Lower leg skin (tissue), 4 donors: ENCODE results near the gene TNNI3. TPM values are rescaled to one million over a fixed set of nuclear protein-coding genes. Genes with fewer than 3 reads are reported as not detected.

Experiments used
- DNase-seq, 2 donors: peaks; one replicate each; pipeline ENCODE4 v3.0.0-alpha.2; 2019; ENCODE audit warnings: low spot score in 2 of 2
- H3K4me3 ChIP-seq: fragments of 200-600 bp; sonication (generic); 2 replicates; pipeline ENCODE4 v1.5.1; 2017; ENCODE audit warnings: mild to moderate bottlenecking, low read depth; ENCODE audit not compliant: poor library complexity, severe bottlenecking
- CTCF ChIP-seq, 3 donors: fragments of 450-650 bp; IDR thresholded peaks; one replicate each; pipeline ENCODE4 v1.5.1; 2016; ENCODE audit warnings: antibody characterized with exemption in 3 of 3, mild to moderate bottlenecking in 3 of 3, moderate library complexity in 2 of 3
- POLR2A ChIP-seq, 2 donors: fragments of 450-650 bp; IDR thresholded peaks; one replicate each; pipeline ENCODE4 v1.6.1; 2016 to 2017; ENCODE audit warnings: antibody characterized with exemption in 2 of 2, mild to moderate bottlenecking in 1 of 2, moderate library complexity in 1 of 2
- WGBS, 2 donors: methylation state at CpG; one replicate each; pipeline ENCODE4 v1.1.5; 2018; 5-methylcytosine and 5-hydroxymethylcytosine counted together
- intact Hi-C: fragments of 100-400 bp; cut with DNase I; formaldehyde crosslinking; loops from one replicate; pipeline ENCODE4 v1.15.0; 2023; ENCODE audit warnings: low total_unique reads
- total RNA-seq, 4 donors: library from RNA; depleted of rRNA; stranded (reverse); fragments of >200 nt; gene quantifications; one replicate each; pipeline ENCODE4 v1.1.0, GENCODE V29; 2016

TNNI3 gene
- total RNA-seq, 4 donors from 2014 or later: 1.4 to 2.8 TPM; not detected in 2

- DNase-seq: peak in 1 of 2 donors; percentile 89
Observed at GRCh38 chr19:55116859-55117662, 40.5 kb downstream of the TNNI3 start, which contains the start of gene PPP1R12C. Gene PPP1R12C (minus strand): TSS chr19:55117637. CDS start chr19:55117543, 94 bp downstream.

DNA sequence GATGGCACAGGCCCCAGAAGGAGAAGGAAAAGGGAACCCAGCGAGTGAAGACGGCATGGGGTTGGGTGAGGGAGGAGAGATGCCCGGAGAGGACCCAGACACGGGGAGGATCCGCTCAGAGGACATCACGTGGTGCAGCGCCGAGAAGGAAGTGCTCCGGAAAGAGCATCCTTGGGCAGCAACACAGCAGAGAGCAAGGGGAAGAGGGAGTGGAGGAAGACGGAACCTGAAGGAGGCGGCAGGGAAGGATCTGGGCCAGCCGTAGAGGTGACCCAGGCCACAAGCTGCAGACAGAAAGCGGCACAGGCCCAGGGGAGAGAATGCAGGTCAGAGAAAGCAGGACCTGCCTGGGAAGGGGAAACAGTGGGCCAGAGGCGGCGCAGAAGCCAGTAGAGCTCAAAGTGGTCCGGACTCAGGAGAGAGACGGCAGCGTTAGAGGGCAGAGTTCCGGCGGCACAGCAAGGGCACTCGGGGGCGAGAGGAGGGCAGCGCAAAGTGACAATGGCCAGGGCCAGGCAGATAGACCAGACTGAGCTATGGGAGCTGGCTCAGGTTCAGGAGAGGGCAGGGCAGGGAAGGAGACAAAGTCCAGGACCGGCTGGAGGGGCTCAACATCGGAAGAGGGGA, 41.2 kb downstream of the TNNI3 start:
- WGBS, 2 donors: 1% methylated on average over 25 of the region's 25 CpGs
- no peak for TF ChIP-seq CTCF (IDR thresholded peaks at IDR 0.05)
- intact Hi-C loops: no loop called here
- peak; percentile 69 to 95 for DNase-seq
- peak overlapping the region; percentile 81 for H3K4me3 ChIP-seq

More at GRCh38 chr19:55116859-55117662, 40.5 kb downstream of the TNNI3 start, which contains the start of gene PPP1R12C:
- TF ChIP-seq CTCF (IDR thresholded peaks at IDR 0.05) (no peak), POLR2A (IDR thresholded peaks at IDR 0.05) (no peak)
- WGBS, 2 donors: 0 to 1% methylated on average over 22 to 40 of the region's 97 CpGs
- peak within 1 kb of the TSS; percentile 81 for H3K4me3 ChIP-seq
- intact Hi-C loops: no loop called here

GRCh38 chr19:55115446-55116065, 42.0 kb downstream of the TNNI3 start:
- DNase-seq: no peak
- intact Hi-C loops: no loop called here
- TF ChIP-seq CTCF (IDR thresholded peaks at IDR 0.05): no peak
- no peak for TF ChIP-seq POLR2A (IDR thresholded peaks at IDR 0.05)
- no peak overlapping the region for H3K4me3 ChIP-seq
- WGBS, 2 donors: 54 to 60% methylated on average over 13 of the region's 13 CpGs

DNA sequence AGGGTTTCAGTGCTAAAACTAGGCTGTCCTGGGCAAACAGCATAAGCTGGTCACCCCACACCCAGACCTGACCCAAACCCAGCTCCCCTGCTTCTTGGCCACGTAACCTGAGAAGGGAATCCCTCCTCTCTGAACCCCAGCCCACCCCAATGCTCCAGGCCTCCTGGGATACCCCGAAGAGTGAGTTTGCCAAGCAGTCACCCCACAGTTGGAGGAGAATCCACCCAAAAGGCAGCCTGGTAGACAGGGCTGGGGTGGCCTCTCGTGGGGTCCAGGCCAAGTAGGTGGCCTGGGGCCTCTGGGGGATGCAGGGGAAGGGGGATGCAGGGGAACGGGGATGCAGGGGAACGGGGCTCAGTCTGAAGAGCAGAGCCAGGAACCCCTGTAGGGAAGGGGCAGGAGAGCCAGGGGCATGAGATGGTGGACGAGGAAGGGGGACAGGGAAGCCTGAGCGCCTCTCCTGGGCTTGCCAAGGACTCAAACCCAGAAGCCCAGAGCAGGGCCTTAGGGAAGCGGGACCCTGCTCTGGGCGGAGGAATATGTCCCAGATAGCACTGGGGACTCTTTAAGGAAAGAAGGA, 42.9 kb downstream of the TNNI3 start:
- TF ChIP-seq CTCF (IDR thresholded peaks at IDR 0.05) (no peak), POLR2A (IDR thresholded peaks at IDR 0.05) (no peak)
- intact Hi-C loops: no loop called here
- H3K4me3 ChIP-seq: no peak overlapping the region
- DNase-seq: no peak
- WGBS, 2 donors: 84 to 86% methylated on average over 9 of the region's 9 CpGs

DNA sequence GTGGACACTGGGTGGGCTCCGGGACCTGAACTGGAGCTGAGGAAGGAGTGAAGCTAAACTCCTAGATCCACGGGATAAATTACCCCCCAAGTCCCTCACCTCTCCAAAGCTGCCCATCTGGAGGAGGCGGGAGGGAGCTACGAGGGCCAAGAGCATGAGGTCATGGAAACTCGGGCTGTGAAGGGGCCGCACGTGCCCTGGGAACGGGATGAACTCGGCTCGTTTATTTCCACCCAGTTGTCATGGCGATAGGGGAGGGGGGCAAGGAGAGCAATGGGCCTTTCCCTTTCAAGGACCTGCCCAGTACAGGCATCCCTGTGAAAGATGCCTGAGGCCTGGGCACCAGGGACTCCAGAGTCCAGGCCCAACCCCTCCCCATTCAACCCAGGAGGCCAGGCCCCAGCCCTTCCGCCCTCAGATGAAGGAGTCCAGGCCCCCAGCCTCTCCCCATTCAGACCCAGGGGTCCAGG, 43.9 kb downstream of the TNNI3 start:
- WGBS, 2 donors: 28 to 31% methylated on average over 12 of the region's 12 CpGs
- no peak overlapping the region for H3K4me3 ChIP-seq
- peak; percentile 87 to 97 for DNase-seq
- intact Hi-C loops: no loop called here
- TF ChIP-seq POLR2A (IDR thresholded peaks at IDR 0.05) (no peak), CTCF (IDR thresholded peaks at IDR 0.05) (no peak)
